Fibroblast of skin of left quadriceps (primary cell): ENCODE data around the gene DCT.

Experiments used
- DNase-seq, 2 experiments: peaks; one replicate each; pipeline ENCODE4 v3.0.0-alpha.2; 2013; ENCODE audit warnings: low read depth in 2 of 2

DCT gene

DNA sequence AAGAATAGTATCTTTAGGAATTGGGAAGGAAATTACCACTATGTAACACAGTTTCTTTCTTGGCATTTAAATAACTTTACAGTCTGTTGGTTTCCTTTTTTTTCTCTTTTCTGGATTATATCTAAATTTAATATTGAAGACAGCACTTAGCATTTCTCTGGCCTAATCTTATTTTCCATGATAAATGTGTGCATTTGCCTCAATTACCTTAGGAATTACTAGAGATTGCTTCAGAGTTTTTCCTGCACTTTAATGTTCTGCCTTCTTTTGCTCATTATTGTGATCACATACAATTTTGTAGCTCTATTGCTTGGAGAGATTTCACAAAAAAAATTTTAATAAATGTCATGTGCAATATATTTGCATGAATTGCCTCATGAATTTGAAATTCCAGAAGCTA lies 25.1 kb downstream of the DCT start:
- no peak for DNase-seq

DNA sequence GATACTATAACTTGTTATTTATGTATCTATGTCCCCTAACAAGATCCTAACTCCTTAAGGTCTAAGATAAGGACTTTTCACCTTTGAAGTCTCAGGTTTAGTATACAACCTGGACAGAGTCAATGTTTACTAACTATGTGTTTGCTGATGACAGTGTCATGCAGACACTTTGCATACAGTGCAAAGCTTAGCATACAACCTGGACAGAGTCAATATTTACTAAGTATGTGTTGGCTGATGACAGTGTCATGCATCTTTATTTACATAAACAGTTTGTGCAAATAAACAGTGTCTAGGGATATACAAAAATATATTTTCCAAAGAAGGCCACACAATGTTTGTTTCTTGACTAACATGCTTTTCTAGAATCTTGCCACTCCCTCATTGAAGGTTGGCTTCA lies 34.7 kb downstream of the DCT start:
- no peak for DNase-seq

DNA sequence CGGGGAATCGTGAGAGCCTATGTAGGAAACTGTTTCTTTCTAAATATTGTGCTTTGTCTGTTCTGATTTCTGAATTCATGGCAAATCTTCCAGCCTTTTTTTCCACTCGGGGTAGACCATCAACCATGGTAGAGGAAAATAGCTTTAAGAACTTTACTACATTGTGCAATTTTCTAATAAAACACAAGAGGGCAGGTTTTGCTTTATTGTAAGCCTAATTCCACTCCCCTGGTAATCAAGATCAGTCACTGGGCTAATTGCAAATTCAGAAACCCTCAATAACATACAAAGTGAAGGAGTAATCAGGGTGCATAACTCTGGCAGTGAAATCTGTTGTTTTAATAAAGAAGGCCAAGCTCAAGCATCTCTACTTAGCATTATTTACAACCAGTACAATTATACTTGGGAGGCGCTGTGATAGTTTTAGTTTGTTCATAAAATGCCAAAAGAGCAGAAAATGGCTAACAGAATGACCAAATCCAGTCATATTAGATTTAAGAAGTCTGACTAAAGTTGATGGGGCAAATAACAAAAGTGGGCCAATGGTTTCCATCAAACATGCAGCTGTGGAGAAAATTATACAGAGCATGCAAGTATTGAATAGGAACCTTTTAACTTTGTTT lies 43.8 kb downstream of the DCT start:
- peak; percentile 29 to 35 for DNase-seq

DNA sequence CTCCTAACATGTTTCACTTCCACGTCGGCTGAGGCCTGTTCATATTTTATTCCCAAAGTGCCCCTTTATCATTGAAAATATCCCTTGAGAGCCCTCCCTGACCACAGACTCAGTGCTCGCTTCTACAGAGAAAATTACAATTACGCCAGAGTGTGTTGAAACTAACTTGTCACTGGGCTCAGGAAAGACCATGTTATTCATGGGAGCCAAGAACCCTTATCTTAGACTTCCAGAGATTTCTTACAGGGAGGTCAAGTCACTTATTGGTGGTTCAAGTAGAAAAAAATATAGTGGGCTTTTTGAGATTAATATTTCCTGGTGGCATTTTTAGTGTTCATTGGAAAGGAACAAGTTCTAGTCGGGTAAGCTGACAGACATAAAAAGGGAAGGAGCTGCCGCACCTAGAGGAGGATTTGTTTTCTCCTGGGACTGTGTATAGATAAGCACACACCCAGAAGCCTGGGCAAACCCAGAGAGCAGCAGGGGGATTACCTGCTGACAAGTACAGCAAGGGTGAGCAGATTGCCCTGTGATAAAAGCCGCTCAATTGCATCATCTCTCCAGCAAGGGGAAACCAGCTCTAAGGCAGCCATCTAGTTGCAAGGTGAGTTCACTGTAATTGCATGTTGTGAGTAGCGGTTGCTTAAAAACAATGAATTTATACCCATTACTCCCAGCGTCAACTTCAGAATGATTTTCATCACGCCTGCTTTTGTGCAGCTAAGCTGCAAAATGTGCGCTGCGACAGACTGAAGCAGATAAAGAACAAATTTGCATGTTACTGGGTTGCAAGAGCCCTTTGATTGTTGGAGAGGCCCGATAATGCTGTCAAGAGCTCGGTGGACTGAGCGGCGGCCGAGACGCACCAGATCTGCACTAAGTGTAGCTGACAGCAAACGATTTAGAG lies 46.2 kb downstream of the DCT start:
- no peak for DNase-seq

DNA sequence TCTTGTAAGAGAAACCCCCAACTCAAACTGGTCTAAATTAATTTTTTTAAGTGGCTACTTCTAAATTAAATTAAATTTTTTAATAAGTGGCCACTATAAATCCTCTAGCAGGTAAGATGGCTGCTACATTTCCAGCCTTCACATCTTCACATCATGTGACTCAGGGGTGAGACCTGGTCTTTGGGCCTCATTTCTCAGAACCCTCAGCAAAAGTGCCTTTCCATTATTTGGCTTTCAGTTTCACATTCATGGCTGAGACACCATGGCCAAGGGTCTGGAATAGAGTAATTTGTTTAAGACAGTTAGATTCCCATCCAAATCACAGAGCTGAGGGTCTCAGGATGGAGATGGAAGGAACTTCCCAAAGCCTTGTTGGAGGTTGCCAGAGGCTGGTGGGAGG lies 47.5 kb downstream of the DCT start:
- DNase-seq: no peak

DNA sequence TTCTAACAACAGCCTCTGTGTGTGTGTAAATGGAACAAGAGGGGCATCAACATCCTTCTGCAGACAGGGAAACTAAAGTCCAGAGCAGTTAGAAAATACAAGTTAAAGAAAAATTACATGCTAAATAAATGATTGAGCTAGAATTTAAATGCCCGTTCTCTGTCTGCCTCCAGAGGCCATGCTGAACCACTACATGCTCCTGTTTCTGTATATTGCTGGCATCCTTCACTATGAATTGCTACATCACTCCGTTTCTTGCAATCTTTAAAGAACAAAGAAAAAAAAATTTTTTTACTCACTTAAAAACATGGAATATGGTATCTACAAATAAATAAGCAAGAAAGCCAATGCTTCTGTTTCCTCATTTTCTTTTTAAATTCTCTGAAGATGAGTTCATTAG lies 47.9 kb downstream of the DCT start:
- no peak for DNase-seq

DNA sequence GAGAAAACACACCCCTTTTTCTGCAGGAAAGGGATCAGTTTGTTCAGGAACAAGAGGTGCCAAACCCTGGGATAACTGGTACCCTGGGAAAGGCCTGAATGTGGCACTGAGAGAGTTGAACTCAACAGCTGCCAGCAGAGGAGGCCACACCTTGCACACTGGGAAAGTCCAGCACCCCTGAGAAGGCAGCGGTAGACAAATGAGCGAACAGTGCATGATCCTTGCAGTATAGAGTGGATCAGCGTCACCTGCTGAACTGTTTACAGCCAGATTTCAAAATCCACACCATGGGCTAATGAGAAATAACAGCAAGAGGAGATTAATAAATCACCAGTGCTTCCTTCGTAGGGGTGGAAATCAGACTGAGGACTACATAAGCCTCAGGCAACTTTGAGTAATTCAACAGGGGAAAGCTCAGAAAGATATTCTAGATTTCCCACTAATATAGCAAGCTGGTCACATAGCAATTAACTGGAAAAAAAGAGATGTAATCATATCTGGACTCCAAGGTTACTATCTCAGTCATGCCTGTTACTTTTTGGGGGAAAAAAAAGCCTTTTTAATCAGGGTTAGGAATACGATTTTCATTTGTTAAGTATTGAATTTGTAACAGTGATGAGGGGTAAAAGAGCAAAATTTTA lies 52.0 kb downstream of the DCT start:
- no peak for DNase-seq

DNA sequence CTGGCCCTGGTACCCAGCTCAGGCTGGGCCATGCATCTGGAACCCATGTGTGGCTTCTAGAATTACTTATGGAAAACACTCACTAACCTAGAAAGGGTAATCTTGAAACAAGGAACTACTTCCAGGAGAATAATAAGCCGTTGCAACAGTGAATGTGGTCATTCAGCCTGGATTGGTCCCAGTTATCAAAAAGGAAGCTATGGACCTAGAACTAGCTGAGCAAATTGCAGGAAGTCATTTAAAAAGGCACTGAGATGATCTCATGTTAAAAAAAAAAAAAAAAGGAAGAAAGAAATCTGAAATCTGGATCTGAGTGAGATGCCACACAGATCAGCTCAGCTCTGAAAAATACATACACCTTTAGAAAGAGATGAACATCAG lies 59.6 kb downstream of the DCT start:
- no peak for DNase-seq

DNA sequence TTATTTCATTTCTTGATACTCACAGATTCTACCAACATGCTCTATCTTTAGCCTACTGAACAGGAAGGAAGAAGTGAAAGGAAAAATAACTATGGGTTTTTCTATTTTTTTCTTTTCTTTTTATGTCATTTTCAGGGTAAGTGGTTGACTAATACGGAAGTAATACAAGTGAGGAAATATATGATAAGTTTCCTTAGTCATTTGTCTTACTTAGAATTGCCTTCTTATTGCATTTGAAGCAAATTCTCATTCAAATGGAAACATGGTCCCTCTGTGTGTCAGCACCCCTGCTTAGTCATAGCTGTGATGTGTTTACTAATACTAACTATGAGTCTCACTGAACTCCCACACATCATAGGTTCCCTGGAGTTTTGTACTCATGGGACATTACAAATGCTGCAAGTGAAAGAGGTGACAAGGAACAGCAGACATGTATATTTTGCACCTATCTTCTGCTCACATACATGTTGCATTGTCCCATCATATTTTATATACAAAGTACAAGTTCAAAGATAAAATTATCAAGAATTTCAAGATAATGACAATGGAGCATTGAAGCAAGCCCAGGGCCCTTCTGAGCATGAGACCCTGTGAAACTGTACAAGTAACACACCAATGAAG lies 60.1 kb downstream of the DCT start:
- no peak for DNase-seq

DNA sequence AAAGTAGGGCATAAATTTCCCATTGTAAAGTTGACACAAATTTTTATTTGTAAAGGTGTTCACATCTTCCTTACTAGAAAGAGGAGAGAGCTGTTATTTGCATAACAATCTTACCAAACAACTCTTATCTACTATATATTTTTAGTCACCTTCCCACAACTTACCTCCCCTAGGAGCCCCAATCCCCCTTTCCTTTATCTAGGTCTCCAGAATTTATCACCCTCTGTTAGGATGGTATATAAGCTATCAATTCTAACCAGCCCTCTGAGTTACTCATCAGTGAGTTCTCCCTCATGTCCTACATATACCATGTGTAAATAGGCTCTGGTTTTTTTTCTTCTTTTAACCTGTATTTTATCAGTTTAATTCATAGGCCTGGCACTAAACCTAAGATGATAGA lies 62.2 kb downstream of the DCT start:
- DNase-seq: no peak

DNA sequence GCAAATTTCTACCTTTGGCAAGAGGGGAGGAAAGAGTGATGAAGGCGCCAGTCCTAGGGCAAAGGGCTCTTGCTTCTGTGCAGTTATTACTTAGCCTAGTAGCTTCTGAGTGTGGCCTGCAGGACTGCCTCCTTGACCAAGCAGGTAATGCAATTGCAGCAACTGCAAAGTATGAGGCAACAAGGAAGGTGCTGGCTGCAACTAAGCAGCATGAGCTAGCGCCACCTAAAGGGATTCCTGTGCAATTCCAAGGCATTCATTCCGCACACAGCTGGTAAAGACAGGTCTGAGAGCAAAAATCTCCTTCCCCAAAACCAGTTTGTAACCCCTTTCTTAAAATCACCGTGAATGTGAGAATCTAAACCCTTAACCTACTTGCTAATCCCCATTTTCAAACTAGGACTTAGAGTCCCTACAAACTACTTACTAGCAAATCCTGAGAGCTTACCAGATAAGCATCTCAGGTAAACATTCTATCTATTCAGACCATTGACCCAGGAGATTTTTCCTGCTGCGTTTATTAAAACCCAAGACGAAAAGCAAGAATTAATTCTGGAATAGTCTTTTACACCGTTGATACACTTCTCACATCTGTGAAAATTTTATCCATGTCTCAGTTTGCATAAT lies 62.9 kb downstream of the DCT start:
- DNase-seq: no peak

DNA sequence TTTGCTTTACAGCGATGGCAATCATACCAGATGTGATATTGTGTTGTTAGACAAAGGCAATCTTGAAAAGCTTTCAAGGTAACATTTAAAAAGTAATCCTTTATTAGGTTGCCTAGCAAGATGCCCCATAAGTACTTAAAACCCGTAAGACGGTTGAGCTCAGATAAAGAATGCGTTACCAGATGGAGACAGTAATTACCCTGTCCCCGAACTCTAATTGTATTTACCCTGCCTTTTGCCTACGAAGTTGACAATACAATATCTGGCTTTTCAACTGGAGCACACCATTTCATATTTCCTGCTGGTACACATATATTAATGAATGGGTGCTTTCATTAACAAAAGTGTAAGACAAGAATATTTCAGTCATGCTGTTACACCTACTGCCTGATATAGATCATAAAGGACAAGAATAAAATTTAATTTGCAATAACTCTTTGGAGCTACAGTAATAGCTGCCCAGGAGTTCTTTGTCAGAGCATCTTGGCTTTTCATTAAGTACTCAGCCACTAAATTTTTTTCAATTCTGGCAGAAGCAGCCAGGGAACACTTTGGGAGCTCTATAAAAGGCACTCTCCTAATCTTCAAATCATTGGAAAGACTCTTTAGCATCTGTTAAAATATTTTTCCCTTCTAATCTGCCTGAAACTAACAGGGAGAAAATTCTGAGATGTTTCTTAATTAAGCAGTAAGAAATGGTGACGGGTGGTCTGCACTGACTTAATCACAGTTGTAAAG lies 63.8 kb downstream of the DCT start:
- no peak for DNase-seq

DNA sequence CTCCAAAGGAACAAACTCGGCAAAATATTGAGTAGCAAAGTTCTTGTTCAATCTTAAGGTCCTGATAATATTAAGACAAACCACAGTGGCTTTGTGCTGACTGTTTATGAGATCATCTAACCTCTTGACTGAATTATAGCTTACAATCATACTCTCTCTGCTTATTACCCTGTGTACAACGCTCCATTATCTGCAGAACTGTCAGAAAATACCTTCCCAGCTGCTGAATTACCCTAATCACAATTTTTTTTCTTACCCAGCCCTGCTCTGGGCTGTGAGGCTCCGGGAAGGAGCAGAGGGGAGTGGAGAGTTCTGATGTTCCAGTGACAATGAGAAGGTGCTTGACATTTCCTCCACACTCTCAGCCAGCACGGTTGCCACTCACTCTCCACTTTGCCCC lies 64.8 kb downstream of the DCT start:
- no peak for DNase-seq

DNA sequence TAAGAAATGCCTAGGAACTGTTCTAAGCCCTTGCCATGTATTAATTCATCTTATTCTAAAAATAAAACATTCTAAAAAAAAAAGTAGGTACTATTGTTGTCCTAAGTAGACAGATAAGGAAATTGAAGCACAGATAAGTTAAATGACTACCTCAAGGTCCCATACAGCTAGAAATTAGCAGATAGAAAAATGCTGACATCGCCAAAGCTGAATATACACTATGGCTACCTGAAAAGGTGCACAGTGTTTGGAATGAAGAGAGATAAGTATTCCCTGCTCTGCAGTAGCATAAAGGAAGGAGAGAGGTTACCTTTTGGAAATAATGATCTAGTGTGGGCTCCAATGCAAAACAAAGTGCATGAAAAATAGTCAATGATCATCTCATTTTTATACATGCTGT lies 65.3 kb downstream of the DCT start:
- no peak for DNase-seq

DNA sequence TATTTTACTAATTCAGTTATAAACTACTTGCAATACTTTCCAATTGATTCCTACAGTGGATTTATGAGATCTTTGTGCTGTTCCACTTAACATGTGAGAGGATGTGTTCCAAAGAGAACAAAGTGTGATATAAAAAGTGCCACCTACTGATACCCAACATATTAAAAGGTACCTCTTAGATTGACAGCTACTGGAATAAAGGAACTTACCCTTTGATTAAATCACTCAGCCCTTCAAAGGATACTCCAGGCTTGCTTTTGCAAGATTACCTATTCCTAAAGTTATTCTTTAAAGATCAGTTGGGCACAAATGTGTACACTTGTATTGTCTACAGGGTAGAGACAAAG lies 65.9 kb downstream of the DCT start:
- no peak for DNase-seq

DNA sequence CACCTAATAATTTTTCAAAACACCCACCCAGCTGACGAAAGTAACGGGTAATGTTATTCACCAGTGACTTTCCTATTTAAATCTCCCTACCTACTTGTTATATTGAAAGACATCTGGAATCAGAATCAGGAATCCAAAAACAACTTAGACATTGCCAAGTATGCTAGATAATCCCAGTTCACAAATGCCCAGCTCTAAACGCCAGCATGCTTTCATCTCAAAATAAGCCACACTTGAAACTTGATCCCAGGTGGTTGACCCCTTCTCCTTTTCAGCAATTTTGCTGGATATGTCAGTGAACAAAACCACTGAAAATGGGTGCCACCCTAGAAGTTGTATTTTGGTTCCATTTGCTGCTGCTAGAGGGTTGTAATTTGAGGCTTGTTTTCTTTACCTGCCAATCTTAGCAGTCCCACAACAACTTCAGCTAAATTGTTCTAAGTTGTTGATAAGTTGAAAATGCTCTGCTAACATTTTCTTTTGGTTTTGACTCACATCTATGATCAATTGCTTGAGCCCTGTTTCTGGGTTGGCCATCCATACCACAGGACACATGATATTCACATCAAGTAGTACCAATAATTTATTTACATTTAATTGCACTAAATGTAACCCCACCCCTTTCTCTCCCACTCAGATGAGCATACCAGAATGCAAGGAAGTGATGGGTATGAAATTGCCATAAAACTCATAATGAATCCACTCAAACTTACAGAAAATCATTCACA lies 66.4 kb downstream of the DCT start:
- DNase-seq: no peak

DNA sequence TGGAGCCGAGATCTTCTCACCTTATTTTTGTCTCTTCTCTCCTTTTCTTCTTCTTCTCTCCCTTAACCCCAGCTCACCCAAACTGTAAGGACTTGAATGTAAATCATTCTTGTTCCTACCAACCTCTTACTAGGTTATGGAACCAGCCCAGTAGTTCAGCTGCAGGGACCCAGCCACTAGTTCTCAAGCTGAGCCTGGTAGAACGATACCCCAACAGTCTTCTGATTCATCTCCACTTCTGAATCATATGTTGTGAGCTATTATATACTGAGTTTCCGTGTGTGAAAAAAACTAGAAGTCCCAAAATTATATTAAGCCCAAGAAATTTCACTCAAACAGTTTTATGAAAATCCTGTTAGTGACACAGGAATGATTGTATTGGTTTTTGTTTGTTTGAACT lies 67.7 kb downstream of the DCT start:
- no peak for DNase-seq

DNA sequence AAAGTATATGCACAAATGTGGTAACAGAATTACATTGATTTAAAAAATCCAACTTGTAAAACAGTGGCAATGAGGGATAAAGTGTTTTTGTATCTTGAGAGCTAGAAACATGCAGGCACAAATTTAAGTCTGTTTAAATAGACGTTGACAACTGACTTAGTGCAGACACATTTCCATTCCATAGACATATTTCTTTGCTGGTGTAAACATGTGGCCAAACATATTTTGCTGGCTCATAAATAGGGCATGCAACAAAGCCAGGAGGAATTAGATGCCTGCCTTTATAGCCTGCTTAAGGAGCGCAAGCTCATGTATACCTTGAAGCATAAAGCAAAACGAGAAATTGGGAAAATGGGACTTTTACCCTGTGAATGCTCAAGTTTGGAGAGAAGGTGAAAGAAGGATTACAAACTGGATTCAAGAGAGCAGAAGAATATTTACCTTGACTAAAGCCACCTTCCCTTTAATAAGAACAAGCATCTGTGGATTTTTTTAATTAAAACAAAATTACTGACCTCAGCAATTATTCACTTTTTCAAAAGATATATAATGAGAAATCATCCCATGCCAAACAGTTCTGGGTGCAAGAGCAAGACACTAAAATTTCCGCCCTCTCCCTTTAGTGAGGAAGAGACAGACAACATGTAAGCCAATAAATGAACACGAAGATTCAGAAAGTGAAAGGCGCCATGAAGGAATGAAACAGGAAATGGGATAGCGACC lies 71.0 kb downstream of the DCT start:
- no peak for DNase-seq

DNA sequence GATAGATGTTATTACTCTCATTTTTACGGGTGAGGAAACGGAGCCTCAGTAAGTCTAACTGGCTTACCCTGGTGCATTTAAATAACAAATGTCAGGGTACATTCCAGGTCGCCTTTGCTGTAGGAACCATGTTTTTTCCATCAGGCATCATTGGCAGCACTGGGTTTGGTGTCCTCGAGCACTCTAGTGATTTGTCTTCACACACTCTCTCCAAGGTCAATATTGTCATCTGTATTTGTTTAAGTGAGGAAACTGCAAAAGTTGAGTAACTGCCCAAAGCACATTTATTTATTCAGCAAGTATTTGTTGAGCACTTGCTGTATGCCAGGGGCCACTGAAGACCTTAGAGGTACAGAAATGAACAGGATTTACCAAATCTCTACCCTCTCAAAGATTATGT lies 78.6 kb downstream of the DCT start:
- DNase-seq: no peak

DNA sequence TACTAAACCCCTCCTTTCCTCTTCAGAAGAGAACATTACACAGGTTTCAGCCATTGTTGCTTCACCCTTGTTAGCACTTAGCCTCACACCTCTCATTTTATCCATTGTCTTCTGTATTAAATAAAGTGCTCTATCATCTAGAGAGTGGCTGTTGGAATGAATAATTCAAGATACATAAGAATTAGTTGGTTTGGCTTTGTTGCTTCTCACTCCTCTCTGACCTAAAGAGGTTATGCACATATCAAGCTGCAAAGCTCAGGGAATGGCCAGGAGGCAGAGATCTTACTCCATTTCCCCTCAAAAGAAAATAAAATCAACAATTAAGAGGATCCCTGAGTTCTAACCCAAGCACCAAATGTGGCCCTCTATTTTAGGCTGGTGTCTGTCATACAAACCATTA lies 79.7 kb downstream of the DCT start:
- DNase-seq: no peak
